Fibroblast of gingiva (primary cell): ENCODE data around the gene MALRD1.

Experiments used
- DNase-seq: peaks from one replicate; pipeline ENCODE4 v3.0.0-alpha.2; 2011; ENCODE audit warnings: low read depth

The MALRD1 gene

DNA sequence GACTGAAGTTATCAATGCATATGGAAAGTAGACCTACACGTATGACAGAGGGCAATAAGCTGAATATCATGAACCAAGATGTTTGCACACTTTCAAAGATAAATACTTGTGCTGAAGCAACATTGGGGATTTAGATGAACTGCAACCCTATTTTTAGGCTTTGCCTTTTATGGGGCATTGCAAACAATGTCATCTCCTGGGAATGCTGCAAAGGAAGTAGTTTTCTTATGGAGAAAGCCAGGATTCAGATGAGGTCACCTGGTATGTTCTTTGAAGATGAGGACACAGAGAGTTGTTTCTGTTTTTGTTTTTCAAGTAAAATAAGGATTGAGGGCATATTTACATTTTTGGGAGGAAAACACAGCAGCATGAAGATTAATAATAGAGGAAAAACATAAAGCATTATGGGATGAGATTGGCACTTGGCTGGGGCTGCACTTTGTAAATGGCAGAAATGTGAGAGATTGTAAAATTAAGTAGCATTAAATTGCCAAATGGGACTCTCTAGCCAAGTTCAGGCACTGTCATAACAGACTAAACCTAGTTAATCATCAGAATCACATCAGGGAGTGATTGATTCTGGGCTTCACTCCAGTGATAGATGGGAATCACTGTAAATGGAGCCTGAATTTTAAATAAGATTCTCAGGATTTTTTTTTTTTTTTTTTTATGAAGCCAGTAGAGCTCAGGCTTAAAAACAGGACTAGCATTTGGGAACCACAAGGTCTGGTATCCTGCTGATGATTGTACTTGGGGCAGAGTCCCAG is 63.1 kb downstream of the MALRD1 start:
- no peak for DNase-seq

DNA sequence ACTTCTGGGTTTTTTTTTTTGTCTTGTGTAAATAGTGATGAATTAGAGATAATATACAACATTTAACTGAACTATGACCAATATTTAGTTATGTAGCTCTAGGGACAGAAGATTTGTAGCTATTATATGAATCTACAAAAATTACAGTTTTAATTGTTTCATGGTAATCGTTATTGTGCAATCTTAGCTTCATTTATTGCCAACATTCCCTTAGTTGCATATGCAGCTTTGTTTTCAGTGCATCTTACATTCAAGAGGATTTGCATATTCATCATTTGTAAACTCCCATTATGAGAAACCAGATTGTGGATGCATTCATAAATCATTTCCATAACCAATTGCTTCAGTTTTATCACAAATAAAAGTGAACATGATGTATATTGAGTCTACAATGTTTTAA is 68.8 kb downstream of the MALRD1 start:
- DNase-seq, result no peak

DNA sequence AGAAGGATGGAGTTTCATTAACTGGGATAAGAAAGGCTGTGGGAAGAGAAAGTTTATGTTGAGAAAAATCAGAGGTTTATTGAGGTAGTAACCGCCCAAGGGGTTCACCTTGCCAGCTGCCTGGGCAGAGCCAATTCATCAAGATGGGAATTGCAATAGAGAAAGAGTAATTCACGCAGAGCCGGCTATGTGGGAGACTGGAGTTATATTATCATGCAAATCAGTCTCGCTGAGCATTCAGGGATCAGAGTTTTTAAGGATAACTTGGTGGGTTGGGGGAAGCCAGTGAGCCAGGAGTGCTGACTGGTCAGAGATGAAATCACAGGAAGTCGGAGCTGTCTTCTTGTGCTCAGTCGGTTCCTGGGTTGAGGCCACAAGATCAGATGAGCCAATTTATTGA is 70.6 kb downstream of the MALRD1 start:
- no peak for DNase-seq

DNA sequence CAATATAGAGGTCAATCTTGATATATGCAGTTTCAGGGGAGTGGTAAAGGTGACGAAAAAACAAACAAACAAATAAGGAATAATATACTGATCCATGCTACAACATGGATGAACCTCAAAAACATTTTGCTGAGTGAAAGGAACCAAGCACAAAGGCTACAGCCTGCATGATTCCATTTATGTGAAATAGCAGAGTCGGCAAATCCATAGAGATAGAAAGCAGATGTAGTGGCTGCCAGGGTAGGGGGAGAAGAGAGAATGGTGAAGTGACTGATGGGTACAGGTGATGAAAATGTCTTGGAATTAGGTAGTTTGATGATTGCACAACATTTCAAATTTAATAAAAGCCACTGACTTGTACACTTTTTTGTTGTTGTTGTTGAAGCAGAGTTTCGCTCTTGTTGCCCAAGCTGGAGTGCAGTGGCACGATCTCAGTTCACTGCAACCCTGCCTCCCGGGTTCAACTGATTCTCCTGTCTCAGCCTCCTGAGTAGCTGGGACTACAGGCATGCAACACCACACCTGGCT is 71.8 kb downstream of the MALRD1 start:
- no peak for DNase-seq

DNA sequence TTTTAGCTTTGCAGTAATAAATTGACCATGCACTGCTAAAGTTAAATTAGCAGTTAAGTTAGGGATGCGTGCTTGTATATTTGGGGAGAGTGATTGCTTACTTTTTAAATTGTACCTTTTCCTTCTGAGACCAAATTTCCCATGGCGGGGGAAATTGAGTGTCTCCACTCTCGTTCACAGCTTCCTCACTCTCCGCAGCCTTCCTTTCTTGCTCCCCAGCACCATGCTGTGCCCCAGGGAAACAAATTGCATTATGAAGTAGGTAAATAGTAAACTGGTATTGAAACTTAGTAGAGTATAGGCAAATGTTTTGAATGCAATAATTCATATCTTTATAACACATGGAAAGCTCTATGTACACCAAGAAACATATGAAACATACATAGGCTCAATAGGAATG is 85.4 kb downstream of the MALRD1 start:
- no peak for DNase-seq

DNA sequence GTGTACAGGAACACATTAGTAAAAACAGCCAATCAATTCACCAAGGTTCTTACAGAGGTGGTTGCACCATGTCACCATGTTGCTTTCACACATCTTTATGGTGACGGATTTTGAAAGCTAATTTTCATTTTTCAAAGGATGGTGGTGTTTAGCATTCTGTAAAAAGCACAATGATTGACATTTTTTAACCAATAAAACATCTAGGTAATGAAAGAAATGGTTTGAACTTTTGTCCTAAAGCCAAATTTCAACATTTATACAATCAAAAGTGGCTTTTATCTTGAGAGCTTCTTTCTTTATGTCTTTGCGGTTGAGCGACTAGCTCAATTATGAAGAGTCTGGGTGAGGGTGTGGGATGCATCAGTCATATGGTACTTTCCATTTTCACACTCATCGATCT is 94.4 kb downstream of the MALRD1 start:
- DNase-seq, result no peak

DNA sequence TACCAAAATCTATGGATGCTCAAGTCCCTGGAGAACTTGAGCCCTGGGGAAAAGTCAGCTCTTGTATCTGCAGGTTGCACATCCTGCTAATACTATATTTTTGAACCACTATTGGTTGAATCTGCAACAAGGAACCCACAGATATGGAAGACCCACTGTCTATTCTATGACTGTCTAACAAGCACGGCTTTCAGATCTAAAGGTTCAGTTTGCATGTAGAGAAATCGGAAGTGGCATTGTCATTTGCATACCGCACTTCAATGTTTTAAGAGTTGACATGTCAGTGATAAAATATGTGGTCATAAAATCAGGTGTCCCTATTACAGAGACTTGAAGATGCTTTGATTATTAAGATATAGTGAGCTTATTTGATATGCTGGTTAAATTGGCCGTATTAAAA is 95.6 kb downstream of the MALRD1 start:
- no peak for DNase-seq

DNA sequence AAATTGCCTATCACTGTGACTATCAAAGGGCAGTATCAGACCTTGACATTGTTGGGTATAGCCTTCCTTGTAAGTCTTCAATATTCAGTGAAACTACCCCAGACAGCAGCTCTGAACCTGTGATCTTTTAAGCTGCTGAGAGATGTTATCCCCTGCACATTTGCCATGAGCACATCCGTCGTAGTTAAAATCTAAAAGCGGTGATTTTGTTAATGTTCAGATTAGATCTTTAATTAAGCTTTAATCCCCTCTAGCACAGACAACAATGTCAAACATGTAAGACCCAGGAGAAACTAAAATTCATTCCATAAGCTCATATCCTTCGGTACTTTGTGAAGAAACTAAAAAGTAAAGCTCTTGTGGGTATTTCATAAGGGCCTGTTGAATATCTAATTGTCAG is 105.8 kb downstream of the MALRD1 start:
- no peak for DNase-seq

DNA sequence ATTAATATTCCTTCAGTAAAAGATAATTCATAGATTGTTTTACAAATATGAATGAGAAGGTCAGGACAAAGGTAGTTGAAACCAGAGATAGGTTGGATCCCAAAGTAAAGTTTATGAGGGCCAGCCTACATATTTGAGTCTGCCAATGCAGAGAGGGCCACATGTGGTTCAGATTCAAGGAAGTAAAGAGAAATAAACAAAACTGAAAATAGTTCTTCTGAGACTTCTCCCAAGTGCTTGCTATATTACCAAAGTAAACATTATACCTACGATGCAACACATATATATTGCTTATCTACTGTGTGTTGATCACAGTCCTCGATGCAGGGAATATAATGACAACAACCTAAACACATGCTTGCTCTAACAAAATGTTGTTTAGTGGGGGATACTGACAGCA is 109.8 kb downstream of the MALRD1 start:
- DNase-seq, result no peak

DNA sequence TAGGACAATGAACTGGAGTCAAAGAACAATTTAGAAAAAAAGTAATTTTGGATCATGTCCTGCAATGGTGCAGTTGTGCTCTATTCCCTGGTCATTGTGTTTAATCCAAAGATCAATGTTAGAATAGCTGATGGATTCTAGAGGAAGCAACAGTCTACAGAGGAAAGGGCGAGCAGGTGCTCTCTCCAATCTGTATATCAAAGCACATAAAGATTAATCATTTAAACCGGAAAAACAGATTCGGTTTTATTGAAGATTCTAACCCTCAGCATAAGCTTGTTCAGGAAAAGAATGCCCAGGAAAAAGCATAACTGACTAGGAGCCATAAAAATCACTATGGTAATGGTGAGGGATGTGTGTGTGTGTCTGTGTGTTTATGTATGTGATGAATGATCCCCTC is 110.3 kb downstream of the MALRD1 start:
- DNase-seq, result no peak

DNA sequence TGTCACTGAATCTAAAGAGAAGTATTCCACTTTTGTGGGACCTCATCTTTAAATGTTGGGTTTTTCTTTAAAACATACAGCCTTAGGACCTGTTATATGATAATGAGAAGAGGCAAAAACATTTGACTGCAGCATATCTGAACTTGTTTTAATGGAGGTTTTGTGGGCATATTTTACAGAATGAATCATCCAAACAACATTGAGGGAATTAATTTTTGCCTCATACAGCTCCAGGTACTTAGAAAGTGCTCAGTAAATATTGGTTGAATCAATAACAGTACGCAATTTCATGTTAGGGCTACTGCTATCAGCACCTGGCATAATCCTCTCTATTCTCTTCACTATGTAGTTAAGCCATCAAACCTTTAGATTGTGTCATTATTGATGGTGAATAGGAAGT is 115.9 kb downstream of the MALRD1 start:
- DNase-seq, result no peak

DNA sequence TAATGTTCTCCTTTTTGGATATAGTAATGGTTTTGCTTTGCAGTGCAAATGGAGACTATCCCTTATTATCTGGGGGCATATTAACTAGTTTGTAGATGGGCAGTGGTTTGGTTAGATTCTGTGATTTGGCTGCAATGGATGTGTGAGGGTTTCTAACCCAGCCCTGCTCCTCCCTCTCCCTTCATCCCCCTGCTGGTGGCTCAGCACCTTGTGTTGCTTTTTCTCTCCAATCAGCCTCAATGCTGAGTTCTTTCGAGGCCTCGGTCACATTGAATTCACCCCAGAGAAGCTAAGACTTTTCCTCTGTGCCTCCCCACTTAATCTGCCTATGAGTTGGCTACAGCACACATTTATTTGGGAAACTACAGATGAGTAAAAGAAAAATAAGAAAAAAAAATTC is 120.0 kb downstream of the MALRD1 start:
- DNase-seq, result no peak

DNA sequence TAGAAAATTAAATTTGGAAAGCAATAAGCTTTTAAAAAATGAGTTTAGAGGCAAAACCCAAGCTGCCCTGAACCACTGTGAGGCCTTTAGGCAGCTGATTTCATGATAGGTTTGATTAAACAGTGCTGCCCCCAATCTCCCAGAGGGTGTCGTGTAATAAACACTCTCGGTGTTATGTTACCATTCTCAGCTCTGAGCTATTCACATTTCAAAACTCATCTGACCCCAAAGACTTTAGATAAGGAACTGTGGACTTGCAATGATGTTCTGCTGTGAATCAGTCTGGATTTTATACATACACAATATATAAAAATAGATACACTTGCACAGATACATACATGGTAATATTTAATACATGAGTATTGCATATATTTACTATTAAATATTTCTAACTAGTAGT is 120.4 kb downstream of the MALRD1 start:
- DNase-seq, result no peak

DNA sequence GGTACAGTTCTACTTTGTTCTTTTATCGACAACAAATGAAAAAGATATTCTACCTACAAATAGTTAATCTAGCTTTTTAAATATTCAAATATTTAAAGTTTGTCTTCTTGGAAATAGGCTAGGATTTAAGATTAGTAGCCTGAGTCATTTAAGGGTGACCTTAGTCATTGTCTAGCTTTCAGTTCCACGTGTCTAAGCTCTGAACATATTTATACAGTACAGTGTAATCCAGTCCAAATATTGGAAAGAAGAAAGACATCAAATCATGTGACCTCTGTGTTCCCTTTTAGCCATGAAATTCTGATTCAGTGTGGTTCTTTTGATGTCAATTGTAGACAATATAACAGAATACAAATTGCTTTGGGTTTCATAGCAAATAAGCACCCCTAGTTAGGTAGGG is 121.1 kb downstream of the MALRD1 start:
- no peak for DNase-seq

DNA sequence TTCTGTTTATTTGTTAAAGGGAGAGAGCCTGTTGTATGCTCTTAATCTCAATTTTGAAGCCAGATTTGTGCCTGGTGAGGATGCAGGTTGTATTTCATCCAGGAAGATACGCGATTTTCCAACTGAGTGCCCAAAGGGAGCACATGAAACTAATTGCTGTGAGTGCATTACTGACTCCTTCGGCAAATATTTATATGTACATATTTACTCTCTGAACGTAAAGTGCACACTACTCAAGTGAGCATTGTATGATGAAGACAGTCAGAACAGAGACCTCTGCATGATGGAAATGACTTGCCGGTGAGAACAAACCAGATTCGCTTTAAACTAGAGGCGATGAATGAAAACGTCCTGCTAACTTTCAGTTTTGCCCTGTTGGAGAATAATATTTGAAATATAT is 130.1 kb downstream of the MALRD1 start:
- DNase-seq, result no peak

DNA sequence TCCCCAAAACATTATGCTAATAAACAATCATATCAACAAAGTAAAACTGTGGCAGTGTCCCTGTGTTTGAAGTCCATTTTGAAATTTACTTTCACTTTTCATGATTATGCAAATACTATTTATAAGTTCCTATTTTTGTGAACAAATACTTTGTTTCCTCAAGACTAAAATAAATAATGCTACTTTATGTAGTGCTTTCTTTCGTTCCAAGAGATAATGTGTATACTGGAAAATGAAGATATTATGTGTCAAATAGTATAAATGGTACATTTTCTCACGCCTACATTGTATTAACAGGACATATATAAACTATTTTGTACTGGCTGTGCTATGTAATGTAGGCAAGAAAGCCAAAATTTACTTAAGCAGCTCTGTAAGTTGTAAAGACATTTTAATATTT is 136.3 kb downstream of the MALRD1 start:
- DNase-seq, result no peak

DNA sequence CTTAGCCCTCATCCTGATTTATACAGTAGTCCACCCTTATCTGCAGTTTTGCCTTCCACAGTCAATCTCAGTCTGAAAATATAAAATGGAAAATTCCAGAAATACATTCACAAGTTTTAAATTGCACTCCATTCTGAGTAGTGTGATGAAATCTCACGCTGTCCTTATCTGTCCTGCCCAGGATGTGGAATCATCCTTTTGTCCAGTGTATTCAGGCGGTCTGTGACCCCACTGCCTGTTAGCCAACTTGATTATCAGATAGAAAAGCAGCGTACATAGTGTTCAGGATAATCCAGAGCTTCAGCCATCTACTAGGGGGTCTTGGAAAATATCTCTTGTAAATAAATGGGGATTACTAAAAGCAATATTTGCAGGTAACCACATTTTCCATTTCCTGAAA is 146.3 kb downstream of the MALRD1 start:
- DNase-seq, result no peak

DNA sequence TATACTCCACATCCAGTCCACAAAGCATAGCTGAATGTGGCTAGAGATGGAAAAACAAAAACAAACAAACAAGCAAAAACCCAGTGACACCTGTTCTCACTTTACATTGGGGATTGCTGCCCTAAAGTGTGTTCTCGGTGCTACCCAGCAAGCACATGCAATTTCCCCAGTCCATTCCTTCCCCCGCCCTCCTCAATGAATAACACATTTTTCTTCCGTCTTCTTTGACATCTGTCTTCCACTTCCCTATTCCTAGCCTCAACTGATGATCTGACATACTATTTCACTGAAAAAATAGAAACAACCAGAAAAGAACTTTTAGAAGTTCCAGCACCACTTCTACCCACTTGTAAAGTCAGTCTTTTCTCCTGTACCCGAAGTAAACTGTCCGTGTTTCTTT is 147.1 kb downstream of the MALRD1 start:
- no peak for DNase-seq

DNA sequence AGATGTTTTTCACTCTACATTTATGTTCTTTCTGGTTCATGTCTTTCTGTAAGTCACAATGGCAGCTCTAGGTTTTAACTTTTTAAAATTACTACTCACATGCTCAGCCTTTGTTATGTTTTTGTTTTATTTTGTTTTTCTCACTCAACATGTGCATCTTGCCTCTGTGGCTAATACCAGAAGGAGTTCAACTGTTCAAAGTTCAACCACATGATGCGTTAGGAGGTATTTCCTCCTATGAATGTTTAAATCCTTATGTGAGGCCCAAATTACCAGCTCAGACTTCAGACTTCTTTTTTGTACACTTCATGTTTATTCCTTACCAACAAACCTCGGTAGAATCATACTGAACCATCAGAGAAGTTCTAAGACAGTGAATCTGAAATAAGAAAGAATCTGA is 151.6 kb downstream of the MALRD1 start:
- no peak for DNase-seq

DNA sequence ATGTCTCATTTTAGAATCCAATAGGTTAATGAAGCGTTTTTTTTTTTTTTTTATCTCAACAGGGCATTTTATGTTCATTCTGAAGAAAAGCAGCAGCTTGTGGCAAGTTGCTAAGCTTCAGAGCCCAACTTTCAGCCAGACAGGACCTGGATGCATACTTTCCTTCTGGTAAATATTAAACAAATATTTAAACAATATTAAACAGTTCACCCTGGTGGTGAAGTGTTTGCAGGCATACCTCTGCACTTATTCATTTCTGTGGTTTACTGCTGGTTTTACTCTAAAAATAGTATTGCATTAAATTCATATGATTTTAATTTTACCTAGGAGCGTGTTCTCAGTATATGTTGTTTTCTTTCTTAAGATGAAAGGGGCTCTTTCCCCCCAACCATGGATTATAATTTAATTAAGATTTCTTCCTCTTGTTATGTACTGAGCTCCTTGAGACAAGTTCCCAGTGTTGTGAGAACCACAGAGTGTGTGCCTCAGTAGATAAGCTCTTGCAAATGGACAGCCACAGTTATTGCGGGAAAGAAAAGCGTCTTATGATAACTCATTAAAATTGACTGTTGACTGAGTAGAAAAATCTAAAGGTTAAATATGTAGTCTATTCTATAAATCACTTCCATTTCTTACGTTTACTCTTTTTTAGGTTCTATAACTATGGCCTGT is 155.8 kb downstream of the MALRD1 start:
- no peak for DNase-seq

DNA sequence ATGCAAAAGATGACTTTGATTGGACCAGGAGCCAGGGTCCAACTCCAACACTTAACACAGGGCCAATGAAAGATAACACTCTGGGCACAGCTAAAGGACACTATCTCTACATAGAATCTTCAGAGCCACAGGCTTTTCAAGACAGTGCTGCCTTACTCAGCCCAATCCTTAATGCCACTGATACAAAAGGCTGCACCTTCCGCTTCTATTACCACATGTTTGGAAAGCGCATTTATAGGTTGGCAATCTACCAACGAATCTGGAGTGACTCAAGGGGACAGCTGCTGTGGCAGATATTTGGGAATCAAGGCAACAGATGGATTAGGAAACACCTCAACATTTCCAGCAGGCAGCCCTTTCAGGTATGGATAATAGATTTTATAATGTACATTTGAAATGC is 160.7 kb downstream of the MALRD1 start:
- DNase-seq, result no peak

DNA sequence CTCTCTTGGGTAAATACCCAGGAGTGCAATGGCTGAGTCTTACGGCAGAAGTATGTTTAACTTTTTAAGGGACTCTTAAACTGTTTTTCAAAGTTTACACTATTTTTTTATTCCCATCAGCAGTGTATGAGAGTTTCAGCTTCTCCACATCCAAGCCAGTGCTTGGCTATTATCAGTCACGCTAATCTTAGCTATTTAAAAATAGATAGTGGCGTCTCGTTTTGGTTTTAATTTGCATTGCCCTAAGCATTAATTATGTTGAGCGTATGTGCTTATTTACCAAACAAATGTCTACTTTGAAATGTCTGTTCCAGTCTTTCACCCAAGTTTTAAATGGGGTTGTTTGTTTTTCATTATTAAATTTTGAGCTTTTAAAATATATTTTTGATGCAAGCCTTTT is 164.0 kb downstream of the MALRD1 start:
- no peak for DNase-seq

DNA sequence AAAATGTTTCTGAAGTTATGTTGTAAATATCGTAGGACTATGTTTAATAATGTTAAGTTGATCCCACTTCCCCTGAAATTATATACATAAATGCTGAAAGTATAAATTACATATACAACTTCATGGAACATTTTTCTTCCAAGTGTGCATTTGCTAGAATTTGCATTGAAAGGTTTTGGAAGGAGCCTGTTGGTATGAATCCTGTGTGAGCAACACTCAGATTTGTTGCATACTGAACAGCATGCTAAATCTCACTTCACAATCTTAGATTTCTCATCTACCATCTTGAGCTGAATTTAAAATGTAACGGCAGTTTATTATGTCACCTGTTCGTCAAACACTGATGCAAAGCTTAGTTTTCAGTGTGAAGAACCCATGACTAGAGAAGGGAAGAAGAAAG is 172.6 kb downstream of the MALRD1 start:
- DNase-seq, result no peak

DNA sequence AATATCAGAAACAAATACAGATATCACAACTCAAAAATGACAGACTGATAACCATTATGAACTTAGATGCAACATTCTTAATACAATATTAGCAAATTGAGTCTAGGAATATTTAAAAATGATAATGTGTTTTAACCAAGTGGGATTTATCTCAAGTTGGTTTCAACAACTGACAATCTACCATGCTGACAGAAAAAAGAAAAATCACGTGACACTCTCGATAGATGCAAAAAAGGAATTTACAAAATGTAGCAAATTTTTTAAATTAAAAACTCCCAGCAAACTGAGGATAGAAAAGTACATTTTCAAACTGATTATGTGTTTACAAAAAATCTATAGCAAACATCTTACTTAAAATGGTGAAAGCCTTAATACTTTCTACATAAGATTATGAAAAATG is 177.4 kb downstream of the MALRD1 start:
- DNase-seq, result no peak
